H1 (cell line): ENCODE measurements around the gene BHMT. TPM values are rescaled to one million over a fixed set of nuclear protein-coding genes. Genes with fewer than 3 reads are reported as not detected.

Source experiments
- ATF2 ChIP-seq: IDR thresholded peaks from 2 replicates; pipeline ENCODE4 v1.6.1; 2012; ENCODE audit warnings: low read length, inconsistent platforms
- CHD1 ChIP-seq: IDR thresholded peaks from 2 replicates; pipeline ENCODE4 v1.6.1; 2012; ENCODE audit warnings: low read depth, low read length, improper control_type of control experiment
- EZH2 ChIP-seq: fragments of 200-600 bp; sonication (generic); IDR thresholded peaks from 2 replicates; pipeline ENCODE4 v1.7.1; 2012; ENCODE audit warnings: low read depth, mild to moderate bottlenecking, moderate library complexity, low read length, inconsistent platforms; ENCODE audit not compliant: severe bottlenecking
- KDM1A ChIP-seq: fragments of 200-600, 300-600 bp; sonication (generic); IDR thresholded peaks from 2 replicates; pipeline ENCODE4 v1.7.1; 2016; ENCODE audit warnings: mild to moderate bottlenecking, low read length, borderline replicate concordance
- NANOG ChIP-seq: IDR thresholded peaks from 2 replicates; pipeline ENCODE4 v1.6.1; 2011; ENCODE audit warnings: low read length, low read depth, mild to moderate bottlenecking, inconsistent platforms; ENCODE audit not compliant: insufficient read depth, poor library complexity, severe bottlenecking
- RAD21 ChIP-seq, 2 experiments: IDR thresholded peaks in 1 of 2; conservative IDR thresholded peaks in 1 of 2; 2 replicates each; pipeline ENCODE4 v1.6.1; 2011; ENCODE audit warnings: low read depth in 2 of 2, low read length in 2 of 2, improper control_type of control experiment in 1 of 2, inconsistent platforms in 1 of 2, mild to moderate bottlenecking in 1 of 2, moderate library complexity in 1 of 2
- polyA plus RNA-seq, 7 experiments: library from polyadenylated mRNA; depleted of rRNA in 3 of 7; stranded (reverse) in 5 of 7; unstranded in 2 of 7; fragments of >200 nt in 5 of 7; fragments of 200-250 nt in 2 of 7; gene quantifications; 1 replicate in 5 of 7; 2 replicates in 1 of 7; 4 replicates in 1 of 7; pipeline versions ENCODE4 v1.2.1 to v1.2.3, GENCODE V29; 2011 to 2013; ENCODE audit warnings: missing spikeins in 2 of 7, mixed read lengths in 2 of 7
- total RNA-seq: library from RNA; stranded (reverse); fragmentation: NEBNext Ultra II Directional; extraction: Animal tissue kit (Norgen Biotek cat#: 25700); gene quantifications from 2 replicates; pipeline ENCODE4 v1.2.1, GENCODE V29; 2021
- TF ChIP-seq, protein P1 (sequence below): fragments of 300-600 bp; sonication (generic); IDR thresholded peaks from 2 replicates; pipeline ENCODE4 v1.7.1; 2012; ENCODE audit warnings: low read length, moderate library complexity, mild to moderate bottlenecking, inconsistent platforms; ENCODE audit not compliant: insufficient replicate concordance

BHMT gene
- total and polyA plus RNA-seq, 2 of the 8 experiments (the other 6 are each of a cell fraction or from before 2014, with no cell fraction given) = 0.54 to 1.6 TPM

DNA sequence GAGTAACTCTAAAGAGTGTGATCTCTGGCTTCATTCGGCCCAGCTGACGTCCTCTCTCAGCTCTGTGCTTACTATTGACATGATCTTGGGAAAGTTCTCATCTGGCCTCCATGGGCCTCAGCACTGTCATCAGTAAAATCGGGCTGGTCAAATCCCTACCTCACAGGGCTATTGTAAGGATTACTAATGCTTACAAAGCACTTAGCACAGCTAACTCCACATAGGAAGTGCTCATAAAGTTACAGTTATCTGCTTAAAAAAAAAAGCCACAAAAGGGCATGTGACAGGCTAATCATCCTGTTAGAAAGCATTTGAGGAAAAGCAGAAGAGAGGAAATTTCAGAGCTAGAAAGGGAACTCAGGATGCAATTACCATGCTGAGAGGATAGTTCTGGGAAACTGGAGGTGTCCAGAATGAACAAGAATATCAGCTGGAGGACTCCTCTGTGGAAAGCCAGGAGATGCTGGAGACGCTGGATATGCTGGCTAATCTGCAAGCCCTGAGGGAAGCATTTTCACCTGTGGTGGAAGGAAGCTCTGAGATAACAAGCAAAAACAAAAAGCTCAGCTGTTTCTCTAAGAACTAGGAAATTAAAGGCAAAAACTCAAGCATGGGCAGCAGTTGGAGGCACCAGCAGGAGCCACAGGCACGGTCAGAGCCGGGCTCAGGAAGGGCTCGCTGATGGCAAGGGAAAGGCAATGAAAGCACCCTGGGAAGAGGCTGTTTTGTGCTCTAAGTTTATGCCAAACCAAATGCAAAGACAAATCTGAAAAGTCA lies 4.4 kb upstream of the BHMT start (continued):
- TF ChIP-seq, protein P1, sequence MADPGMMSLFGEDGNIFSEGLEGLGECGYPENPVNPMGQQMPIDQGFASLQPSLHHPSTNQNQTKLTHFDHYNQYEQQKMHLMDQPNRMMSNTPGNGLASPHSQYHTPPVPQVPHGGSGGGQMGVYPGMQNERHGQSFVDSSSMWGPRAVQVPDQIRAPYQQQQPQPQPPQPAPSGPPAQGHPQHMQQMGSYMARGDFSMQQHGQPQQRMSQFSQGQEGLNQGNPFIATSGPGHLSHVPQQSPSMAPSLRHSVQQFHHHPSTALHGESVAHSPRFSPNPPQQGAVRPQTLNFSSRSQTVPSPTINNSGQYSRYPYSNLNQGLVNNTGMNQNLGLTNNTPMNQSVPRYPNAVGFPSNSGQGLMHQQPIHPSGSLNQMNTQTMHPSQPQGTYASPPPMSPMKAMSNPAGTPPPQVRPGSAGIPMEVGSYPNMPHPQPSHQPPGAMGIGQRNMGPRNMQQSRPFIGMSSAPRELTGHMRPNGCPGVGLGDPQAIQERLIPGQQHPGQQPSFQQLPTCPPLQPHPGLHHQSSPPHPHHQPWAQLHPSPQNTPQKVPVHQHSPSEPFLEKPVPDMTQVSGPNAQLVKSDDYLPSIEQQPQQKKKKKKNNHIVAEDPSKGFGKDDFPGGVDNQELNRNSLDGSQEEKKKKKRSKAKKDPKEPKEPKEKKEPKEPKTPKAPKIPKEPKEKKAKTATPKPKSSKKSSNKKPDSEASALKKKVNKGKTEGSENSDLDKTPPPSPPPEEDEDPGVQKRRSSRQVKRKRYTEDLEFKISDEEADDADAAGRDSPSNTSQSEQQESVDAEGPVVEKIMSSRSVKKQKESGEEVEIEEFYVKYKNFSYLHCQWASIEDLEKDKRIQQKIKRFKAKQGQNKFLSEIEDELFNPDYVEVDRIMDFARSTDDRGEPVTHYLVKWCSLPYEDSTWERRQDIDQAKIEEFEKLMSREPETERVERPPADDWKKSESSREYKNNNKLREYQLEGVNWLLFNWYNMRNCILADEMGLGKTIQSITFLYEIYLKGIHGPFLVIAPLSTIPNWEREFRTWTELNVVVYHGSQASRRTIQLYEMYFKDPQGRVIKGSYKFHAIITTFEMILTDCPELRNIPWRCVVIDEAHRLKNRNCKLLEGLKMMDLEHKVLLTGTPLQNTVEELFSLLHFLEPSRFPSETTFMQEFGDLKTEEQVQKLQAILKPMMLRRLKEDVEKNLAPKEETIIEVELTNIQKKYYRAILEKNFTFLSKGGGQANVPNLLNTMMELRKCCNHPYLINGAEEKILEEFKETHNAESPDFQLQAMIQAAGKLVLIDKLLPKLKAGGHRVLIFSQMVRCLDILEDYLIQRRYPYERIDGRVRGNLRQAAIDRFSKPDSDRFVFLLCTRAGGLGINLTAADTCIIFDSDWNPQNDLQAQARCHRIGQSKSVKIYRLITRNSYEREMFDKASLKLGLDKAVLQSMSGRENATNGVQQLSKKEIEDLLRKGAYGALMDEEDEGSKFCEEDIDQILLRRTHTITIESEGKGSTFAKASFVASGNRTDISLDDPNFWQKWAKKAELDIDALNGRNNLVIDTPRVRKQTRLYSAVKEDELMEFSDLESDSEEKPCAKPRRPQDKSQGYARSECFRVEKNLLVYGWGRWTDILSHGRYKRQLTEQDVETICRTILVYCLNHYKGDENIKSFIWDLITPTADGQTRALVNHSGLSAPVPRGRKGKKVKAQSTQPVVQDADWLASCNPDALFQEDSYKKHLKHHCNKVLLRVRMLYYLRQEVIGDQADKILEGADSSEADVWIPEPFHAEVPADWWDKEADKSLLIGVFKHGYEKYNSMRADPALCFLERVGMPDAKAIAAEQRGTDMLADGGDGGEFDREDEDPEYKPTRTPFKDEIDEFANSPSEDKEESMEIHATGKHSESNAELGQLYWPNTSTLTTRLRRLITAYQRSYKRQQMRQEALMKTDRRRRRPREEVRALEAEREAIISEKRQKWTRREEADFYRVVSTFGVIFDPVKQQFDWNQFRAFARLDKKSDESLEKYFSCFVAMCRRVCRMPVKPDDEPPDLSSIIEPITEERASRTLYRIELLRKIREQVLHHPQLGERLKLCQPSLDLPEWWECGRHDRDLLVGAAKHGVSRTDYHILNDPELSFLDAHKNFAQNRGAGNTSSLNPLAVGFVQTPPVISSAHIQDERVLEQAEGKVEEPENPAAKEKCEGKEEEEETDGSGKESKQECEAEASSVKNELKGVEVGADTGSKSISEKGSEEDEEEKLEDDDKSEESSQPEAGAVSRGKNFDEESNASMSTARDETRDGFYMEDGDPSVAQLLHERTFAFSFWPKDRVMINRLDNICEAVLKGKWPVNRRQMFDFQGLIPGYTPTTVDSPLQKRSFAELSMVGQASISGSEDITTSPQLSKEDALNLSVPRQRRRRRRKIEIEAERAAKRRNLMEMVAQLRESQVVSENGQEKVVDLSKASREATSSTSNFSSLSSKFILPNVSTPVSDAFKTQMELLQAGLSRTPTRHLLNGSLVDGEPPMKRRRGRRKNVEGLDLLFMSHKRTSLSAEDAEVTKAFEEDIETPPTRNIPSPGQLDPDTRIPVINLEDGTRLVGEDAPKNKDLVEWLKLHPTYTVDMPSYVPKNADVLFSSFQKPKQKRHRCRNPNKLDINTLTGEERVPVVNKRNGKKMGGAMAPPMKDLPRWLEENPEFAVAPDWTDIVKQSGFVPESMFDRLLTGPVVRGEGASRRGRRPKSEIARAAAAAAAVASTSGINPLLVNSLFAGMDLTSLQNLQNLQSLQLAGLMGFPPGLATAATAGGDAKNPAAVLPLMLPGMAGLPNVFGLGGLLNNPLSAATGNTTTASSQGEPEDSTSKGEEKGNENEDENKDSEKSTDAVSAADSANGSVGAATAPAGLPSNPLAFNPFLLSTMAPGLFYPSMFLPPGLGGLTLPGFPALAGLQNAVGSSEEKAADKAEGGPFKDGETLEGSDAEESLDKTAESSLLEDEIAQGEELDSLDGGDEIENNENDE = no peak
- TF ChIP-seq CHD1 (no peak), EZH2 (no peak), KDM1A (no peak), RAD21 (IDR thresholded peaks at IDR 0.05 in 1 of 2, conservative IDR thresholded peaks at IDR 0.05 in 1 of 2; ENCODE audit: low read depth in 2 of 2, low read length in 2 of 2) (no peak), NANOG (no peak), ATF2 (no peak)
